GM12865 (cell line): ENCODE results near the gene CD300C.

ENCODE experiments used
- DNase-seq: peaks from one replicate; pipeline ENCODE4 v3.0.0; 2010; ENCODE audit warnings: low read depth
- H3K4me3 ChIP-seq: 2 replicates; pipeline ENCODE4 v1.5.1; 2011; ENCODE audit warnings: mild to moderate bottlenecking, low read depth, low read length, control low read depth
- TF ChIP-seq, protein P1 (sequence below): IDR thresholded peaks from 2 replicates; pipeline ENCODE4 v1.5.1; 2011; ENCODE audit warnings: low read length, control low read depth, low read depth, inconsistent platforms; ENCODE audit not compliant: insufficient read depth; ENCODE audit errors: missing control alignments

The CD300C gene

DNA sequence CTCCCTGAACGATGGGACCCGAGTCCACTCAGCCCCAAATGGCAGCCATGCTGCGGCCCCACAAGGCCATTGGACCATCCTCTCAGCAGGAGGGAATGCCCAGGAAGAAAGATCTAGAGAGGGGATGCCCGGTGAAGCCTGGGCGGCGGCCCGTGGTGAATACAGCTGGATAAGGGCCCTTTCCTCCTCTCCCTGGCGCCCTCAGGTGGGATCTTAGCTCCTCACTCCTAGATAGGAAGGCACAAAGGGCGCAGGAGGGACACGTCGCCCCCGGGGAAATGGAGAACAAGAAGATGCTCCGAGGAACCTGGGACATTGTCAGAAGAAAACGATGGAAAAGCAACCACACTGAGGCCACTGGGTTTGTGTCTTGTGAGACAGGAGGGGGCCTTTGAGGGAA is 2.5 kb downstream of the CD300C start:
- no peak overlapping the region for H3K4me3 ChIP-seq
- DNase-seq: no peak
- TF ChIP-seq, protein P1, sequence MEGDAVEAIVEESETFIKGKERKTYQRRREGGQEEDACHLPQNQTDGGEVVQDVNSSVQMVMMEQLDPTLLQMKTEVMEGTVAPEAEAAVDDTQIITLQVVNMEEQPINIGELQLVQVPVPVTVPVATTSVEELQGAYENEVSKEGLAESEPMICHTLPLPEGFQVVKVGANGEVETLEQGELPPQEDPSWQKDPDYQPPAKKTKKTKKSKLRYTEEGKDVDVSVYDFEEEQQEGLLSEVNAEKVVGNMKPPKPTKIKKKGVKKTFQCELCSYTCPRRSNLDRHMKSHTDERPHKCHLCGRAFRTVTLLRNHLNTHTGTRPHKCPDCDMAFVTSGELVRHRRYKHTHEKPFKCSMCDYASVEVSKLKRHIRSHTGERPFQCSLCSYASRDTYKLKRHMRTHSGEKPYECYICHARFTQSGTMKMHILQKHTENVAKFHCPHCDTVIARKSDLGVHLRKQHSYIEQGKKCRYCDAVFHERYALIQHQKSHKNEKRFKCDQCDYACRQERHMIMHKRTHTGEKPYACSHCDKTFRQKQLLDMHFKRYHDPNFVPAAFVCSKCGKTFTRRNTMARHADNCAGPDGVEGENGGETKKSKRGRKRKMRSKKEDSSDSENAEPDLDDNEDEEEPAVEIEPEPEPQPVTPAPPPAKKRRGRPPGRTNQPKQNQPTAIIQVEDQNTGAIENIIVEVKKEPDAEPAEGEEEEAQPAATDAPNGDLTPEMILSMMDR: no peak

DNA sequence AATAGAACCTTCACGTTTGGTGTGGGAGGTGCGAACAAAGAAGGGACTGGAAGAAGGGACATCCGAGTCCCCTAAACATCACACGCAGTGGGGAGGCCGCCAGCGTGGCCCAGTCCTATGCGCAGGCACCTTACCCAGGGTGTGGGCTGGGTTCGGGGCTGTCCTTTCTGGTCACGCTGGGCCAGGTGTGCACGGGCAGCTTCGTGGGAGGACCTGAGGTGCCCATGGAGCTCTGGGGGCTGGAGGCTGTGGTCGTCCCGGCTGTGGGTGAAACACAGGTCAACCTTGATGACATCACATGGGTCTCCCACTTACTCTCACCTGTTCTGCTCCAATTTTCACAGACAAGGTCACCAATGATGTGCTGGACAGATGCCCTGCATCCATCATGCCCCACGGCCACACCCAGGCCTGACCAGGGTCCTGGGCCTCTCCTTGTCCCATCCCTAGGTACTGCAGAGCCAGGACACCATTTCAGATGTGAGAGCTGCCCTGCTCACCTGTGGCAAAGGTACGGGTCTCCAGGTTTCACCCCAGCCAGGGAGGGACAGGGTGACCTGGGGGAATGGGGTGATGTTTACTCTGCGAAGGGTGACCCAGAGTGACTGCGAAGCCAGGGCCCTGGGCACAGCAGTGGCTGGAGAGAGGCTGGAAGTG is 3.1 kb downstream of the CD300C start:
- TF ChIP-seq, protein P1: no peak
- no peak overlapping the region for H3K4me3 ChIP-seq
- DNase-seq: no peak

DNA sequence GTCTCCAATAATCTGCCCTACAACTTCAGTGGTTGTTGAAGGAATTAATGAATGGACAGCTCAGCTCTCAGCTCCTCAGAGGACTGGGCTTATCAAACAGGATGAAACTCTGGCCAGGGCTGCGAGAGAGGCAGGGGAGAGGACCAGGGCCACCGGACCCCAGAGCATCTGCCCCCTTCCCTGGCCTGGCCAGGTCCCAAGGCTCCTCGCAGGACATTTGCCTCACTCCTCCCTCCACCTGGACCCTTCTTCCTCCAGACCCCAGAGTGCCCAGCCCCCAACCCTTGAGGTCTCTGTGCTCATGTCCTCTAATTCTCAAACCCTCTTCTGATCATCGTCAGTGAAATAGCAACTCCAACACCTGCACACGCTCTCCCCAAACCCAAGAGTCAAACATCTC is 3.7 kb downstream of the CD300C start:
- no peak for DNase-seq
- no peak overlapping the region for H3K4me3 ChIP-seq
- TF ChIP-seq, protein P1: no peak

DNA sequence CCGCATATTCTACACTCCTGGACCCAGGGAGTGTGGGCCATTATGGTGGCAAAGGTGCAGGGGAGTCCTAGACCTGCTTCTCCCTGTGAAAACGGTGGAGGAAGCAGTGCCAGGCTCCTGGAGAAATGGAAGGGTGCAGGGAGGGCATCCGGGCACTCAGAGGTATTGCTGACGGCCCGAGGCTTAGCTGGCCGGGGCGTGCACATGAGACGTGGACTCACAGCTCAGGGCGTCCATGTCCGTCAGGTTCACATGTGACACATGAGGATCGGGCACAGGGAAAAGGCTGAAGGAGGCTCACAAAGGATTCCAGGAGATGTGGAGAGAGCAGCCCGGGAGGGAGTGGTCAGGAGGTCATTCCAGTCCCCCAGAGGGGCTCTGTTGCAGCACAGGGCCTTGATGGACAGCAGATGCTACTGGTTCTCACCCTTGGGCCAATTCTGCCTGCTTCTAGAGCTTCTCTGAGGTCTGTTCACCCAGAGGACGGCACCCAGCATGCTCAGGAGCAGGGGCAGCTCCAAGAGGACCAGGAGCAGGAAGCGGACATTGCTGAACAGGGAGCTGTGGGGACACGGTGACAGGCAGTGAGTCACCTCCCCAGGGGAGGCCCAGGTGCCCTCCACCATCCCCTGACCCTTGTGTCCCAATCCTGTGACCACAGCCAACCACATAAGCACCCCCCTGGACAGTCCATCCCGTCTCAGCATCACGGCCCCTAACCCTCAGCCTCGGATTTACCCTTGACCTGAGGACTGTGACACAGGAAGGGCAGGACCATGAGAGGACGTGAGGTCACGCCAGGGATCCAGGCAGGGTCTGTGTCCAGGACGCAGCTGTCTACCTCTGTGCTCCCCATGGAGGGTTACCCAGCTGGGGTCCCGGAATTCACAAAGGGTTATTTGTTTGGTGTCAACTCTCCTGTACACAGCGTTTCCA is 4.5 kb downstream of the CD300C start:
- no peak for DNase-seq
- H3K4me3 ChIP-seq: no peak overlapping the region
- TF ChIP-seq, protein P1: no peak

DNA sequence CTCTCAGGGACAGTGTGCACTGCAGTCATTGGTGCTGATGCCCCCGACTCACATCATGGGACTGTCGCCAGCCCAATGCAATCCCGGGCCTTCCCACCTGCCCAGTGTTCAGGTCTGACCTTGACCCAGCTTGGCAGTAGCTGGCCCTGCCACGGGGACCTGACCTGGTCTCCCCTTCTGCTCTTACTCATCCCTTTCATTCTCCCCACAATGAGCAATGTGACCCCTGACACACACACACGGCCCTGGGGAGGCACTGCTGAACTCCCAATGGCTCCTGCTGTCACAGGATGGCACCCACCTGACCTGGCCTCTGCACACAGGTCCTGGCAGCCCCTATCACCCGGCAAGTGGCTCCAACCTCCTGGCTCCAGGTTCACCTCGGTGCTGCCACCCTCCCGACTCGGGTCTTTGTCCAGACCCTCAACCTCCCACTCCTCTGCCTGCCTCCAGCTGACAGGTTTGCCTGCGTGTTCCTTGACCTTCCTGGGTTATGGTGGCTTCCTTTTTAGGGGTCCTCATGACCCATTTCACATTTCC is 6.6 kb downstream of the CD300C start:
- no peak for DNase-seq
- H3K4me3 ChIP-seq: no peak overlapping the region
- TF ChIP-seq, protein P1: no peak

DNA sequence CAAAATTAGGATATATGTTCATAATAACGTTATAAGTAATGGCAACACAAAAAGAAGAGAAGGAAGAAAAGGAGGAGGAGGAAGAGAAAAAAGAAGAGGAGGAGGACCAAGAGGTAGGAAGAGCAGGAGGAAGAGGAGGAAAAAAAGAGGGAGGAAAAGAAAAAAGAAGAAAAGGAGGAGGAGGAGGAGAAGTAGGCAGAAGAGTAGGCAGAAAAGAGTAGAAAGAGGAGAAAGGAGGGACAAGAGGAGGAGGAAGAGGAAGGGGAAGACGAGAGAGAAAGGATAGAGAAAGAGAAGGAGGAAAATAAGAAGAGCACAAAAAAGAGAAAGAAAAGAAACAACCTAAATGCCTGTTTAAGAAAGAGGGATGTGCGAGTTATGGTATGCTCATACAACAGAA is 9.0 kb downstream of the CD300C start:
- no peak for DNase-seq
- TF ChIP-seq, protein P1: no peak
- H3K4me3 ChIP-seq: no peak overlapping the region
